ENCODE measurements around the gene GOLGA8A. TPM values are rescaled to one million over a fixed set of nuclear protein-coding genes. Genes with fewer than 3 reads are reported as not detected.
"Not testable (repeated sequence)": the region's sequence is repeated elsewhere in the genome, so short reads cannot be mapped to it uniquely, and the experiment has no call there.

Gene GOLGA8A
- total RNA-seq, 5 donors from 2014 or later (not counting 1 experiment from before 2014, with no cell fraction given), result 202 to 257 (median 238) TPM

DNA sequence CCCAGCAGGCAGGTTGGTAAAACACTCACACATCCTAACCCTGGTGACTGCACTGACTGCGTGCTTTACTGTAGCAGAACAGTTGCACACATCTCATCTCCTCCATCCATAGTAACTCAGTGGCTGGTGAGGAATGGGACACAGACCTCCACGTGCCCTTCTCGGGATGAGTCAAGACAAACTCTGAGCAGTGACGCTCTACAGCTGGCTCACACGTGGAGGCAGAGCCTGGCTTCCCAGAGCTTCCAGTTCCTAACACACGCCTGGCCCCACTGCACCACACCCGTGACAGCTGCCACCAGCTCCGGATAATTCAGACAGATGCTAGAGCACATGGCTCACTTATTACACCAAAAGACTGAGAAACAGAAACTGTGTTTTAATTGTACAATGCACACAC, 7.0 kb downstream of the GOLGA8A start:
- H3K27me3 Mint-ChIP-seq; H3K9me3 Mint-ChIP-seq; H3K4me3 ChIP-seq (ENCODE audit: control insufficient read depth in 1 of 2, extremely low read depth in 1 of 2, low read length in 1 of 2); ATAC-seq (replicated peaks in 1 of 4); H3K27ac ChIP-seq (ENCODE audit: low read length); CTCF ChIA-PET; H3K4me1 ChIP-seq (ENCODE audit: control insufficient read depth in 1 of 2, extremely low read depth in 1 of 2, insufficient read depth in 2 of 2, low read length in 2 of 2); H3K9me3 ChIP-seq; DNase-seq; POLR2A ChIA-PET; H3K36me3 ChIP-seq (ENCODE audit: control insufficient read depth in 2 of 2, extremely low read depth in 1 of 2, insufficient read depth in 1 of 2, low read length in 1 of 2); H3K27me3 ChIP-seq (replicated peaks in 1 of 2; ENCODE audit: control insufficient read depth in 2 of 2, extremely low read depth in 1 of 2, insufficient read depth in 2 of 2, low read length in 1 of 2); H3K4me3 Mint-ChIP-seq; H3K27ac Mint-ChIP-seq: not testable (repeated sequence)
- H3K4me1 Mint-ChIP-seq, result peaks cover 10 to 27% (median 20%) of the 10 kb centered on the region in 3 donors
- WGBS (ENCODE audit: insufficient coverage), result 90% methylated on average over 5 of the region's 8 CpGs
- H3K36me3 Mint-ChIP-seq, result peaks cover 36% of the 10 kb centered on the region

GRCh38 chr15:34423425-34424090, 14.1 kb downstream of the GOLGA8A start:
- POLR2A ChIA-PET; H3K9me3 Mint-ChIP-seq; H3K4me3 ChIP-seq (ENCODE audit: control insufficient read depth in 1 of 2, extremely low read depth in 1 of 2, low read length in 1 of 2); H3K9me3 ChIP-seq; ATAC-seq (replicated peaks in 1 of 4); CTCF ChIA-PET; H3K4me1 Mint-ChIP-seq; H3K4me3 Mint-ChIP-seq; DNase-seq; H3K36me3 Mint-ChIP-seq; H3K36me3 ChIP-seq (ENCODE audit: control insufficient read depth in 2 of 2, extremely low read depth in 1 of 2, insufficient read depth in 1 of 2, low read length in 1 of 2); H3K4me1 ChIP-seq (ENCODE audit: control insufficient read depth in 1 of 2, extremely low read depth in 1 of 2, insufficient read depth in 2 of 2, low read length in 2 of 2); H3K27ac Mint-ChIP-seq; H3K27me3 ChIP-seq (replicated peaks in 1 of 2; ENCODE audit: control insufficient read depth in 2 of 2, extremely low read depth in 1 of 2, insufficient read depth in 2 of 2, low read length in 1 of 2); H3K27ac ChIP-seq (ENCODE audit: low read length); H3K27me3 Mint-ChIP-seq: not testable (repeated sequence)
- 60% methylated on average over 1 of the region's 6 CpGs for WGBS (ENCODE audit: insufficient coverage)

DNA sequence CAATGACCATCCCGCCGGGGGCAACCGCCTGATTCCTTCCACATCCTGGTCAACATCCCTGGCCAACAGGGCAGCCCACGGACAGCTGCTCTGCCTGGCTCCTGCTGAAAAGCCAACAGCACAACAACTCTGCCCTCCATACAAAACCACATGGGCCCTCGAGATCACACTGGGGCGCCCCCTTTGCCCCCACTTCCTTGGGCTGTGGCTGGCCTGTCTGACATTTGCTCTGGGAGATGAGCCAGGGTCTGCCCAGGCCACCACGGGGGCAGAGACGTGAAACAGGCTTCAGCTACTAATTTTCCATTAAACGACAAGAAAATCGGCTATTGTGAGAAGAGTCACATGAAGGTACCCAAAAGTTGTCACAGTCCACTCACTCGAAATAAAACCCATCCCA, 16.7 kb downstream of the GOLGA8A start:
- no CpG with 5 or more reads among the region's 11 CpGs for WGBS (ENCODE audit: insufficient coverage)
- DNase-seq; H3K27ac Mint-ChIP-seq; H3K27ac ChIP-seq (ENCODE audit: low read length); ATAC-seq (replicated peaks in 1 of 4); H3K36me3 Mint-ChIP-seq; H3K27me3 Mint-ChIP-seq; H3K36me3 ChIP-seq (ENCODE audit: control insufficient read depth in 2 of 2, extremely low read depth in 1 of 2, insufficient read depth in 1 of 2, low read length in 1 of 2); H3K27me3 ChIP-seq (replicated peaks in 1 of 2; ENCODE audit: control insufficient read depth in 2 of 2, extremely low read depth in 1 of 2, insufficient read depth in 2 of 2, low read length in 1 of 2); H3K4me3 Mint-ChIP-seq; H3K4me1 Mint-ChIP-seq; POLR2A ChIA-PET; CTCF ChIA-PET; H3K4me1 ChIP-seq (ENCODE audit: control insufficient read depth in 1 of 2, extremely low read depth in 1 of 2, insufficient read depth in 2 of 2, low read length in 2 of 2); H3K4me3 ChIP-seq (ENCODE audit: control insufficient read depth in 1 of 2, extremely low read depth in 1 of 2, low read length in 1 of 2); H3K9me3 ChIP-seq; H3K9me3 Mint-ChIP-seq: not testable (repeated sequence)

GRCh38 chr15:34418435-34418834, 19.2 kb downstream of the GOLGA8A start:
- CTCF ChIA-PET; H3K4me3 Mint-ChIP-seq; ATAC-seq (replicated peaks in 1 of 4); H3K9me3 Mint-ChIP-seq; H3K4me1 Mint-ChIP-seq; H3K27me3 Mint-ChIP-seq; H3K4me3 ChIP-seq (ENCODE audit: control insufficient read depth in 1 of 2, extremely low read depth in 1 of 2, low read length in 1 of 2); H3K27ac ChIP-seq (ENCODE audit: low read length); H3K4me1 ChIP-seq (ENCODE audit: control insufficient read depth in 1 of 2, extremely low read depth in 1 of 2, insufficient read depth in 2 of 2, low read length in 2 of 2); H3K36me3 Mint-ChIP-seq; H3K9me3 ChIP-seq; DNase-seq; H3K36me3 ChIP-seq (ENCODE audit: control insufficient read depth in 2 of 2, extremely low read depth in 1 of 2, insufficient read depth in 1 of 2, low read length in 1 of 2); H3K27me3 ChIP-seq (replicated peaks in 1 of 2; ENCODE audit: control insufficient read depth in 2 of 2, extremely low read depth in 1 of 2, insufficient read depth in 2 of 2, low read length in 1 of 2); H3K27ac Mint-ChIP-seq; POLR2A ChIA-PET: not testable (repeated sequence)
- no CpG with 5 or more reads among the region's 8 CpGs for WGBS (ENCODE audit: insufficient coverage)

GRCh38 chr15:34409511-34409910, 28.1 kb downstream of the GOLGA8A start:
- H3K27me3 Mint-ChIP-seq; POLR2A ChIA-PET; H3K4me1 Mint-ChIP-seq; H3K4me3 ChIP-seq (ENCODE audit: control insufficient read depth in 1 of 2, extremely low read depth in 1 of 2, low read length in 1 of 2); H3K27ac ChIP-seq (ENCODE audit: low read length); H3K36me3 ChIP-seq (ENCODE audit: control insufficient read depth in 2 of 2, extremely low read depth in 1 of 2, insufficient read depth in 1 of 2, low read length in 1 of 2); H3K27me3 ChIP-seq (replicated peaks in 1 of 2; ENCODE audit: control insufficient read depth in 2 of 2, extremely low read depth in 1 of 2, insufficient read depth in 2 of 2, low read length in 1 of 2); CTCF ChIA-PET; H3K27ac Mint-ChIP-seq; H3K9me3 Mint-ChIP-seq; H3K36me3 Mint-ChIP-seq; H3K4me1 ChIP-seq (ENCODE audit: control insufficient read depth in 1 of 2, extremely low read depth in 1 of 2, insufficient read depth in 2 of 2, low read length in 2 of 2); H3K9me3 ChIP-seq; H3K4me3 Mint-ChIP-seq; DNase-seq: not testable (repeated sequence)
- peak in 1 of 4 experiments; percentile 6 for ATAC-seq (replicated peaks in 1 of 4)
- WGBS (ENCODE audit: insufficient coverage), result no CpG with 5 or more reads among the region's 19 CpGs

DNA sequence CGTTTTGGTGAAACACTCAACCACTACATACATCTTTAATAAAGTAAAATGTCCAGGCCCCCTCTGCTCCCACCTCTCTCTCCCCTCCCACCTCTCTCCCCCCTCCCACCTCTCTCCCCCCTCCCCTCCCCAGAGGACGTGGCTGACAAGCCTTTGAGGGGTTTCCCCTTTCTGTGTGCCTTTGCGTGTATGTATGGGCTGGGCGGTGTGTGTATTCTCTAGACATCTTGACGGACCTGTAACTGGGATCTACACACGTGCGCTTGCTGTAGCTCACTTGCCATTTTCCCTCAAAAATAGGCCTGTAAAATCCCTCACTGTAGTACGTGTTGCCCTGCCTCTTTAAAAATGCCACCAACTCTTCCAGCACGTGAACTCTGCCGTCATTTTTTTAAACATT, 28.6 kb downstream of the GOLGA8A start:
- H3K4me3 ChIP-seq (ENCODE audit: control insufficient read depth in 1 of 2, extremely low read depth in 1 of 2, low read length in 1 of 2); POLR2A ChIA-PET; CTCF ChIA-PET; H3K27ac ChIP-seq (ENCODE audit: low read length); H3K9me3 Mint-ChIP-seq; H3K36me3 Mint-ChIP-seq; H3K27me3 ChIP-seq (replicated peaks in 1 of 2; ENCODE audit: control insufficient read depth in 2 of 2, extremely low read depth in 1 of 2, insufficient read depth in 2 of 2, low read length in 1 of 2); H3K4me1 Mint-ChIP-seq; H3K9me3 ChIP-seq; H3K4me3 Mint-ChIP-seq; H3K36me3 ChIP-seq (ENCODE audit: control insufficient read depth in 2 of 2, extremely low read depth in 1 of 2, insufficient read depth in 1 of 2, low read length in 1 of 2); H3K27ac Mint-ChIP-seq; H3K27me3 Mint-ChIP-seq; H3K4me1 ChIP-seq (ENCODE audit: control insufficient read depth in 1 of 2, extremely low read depth in 1 of 2, insufficient read depth in 2 of 2, low read length in 2 of 2); DNase-seq: not testable (repeated sequence)
- WGBS (ENCODE audit: insufficient coverage), result no CpG with 5 or more reads among the region's 10 CpGs
- peak in 3 of 4 experiments; percentile 50 to 85 (median 54) for ATAC-seq (replicated peaks in 1 of 4)

GRCh38 chr15:34403899-34404298, 33.7 kb downstream of the GOLGA8A start:
- H3K9me3 Mint-ChIP-seq; H3K27ac Mint-ChIP-seq; DNase-seq; POLR2A ChIA-PET; H3K4me1 Mint-ChIP-seq; H3K27me3 ChIP-seq (replicated peaks in 1 of 2; ENCODE audit: control insufficient read depth in 2 of 2, extremely low read depth in 1 of 2, insufficient read depth in 2 of 2, low read length in 1 of 2); H3K36me3 ChIP-seq (ENCODE audit: control insufficient read depth in 2 of 2, extremely low read depth in 1 of 2, insufficient read depth in 1 of 2, low read length in 1 of 2); H3K4me3 ChIP-seq (ENCODE audit: control insufficient read depth in 1 of 2, extremely low read depth in 1 of 2, low read length in 1 of 2); H3K4me1 ChIP-seq (ENCODE audit: control insufficient read depth in 1 of 2, extremely low read depth in 1 of 2, insufficient read depth in 2 of 2, low read length in 2 of 2); H3K4me3 Mint-ChIP-seq; H3K36me3 Mint-ChIP-seq; H3K9me3 ChIP-seq; H3K27me3 Mint-ChIP-seq; H3K27ac ChIP-seq (ENCODE audit: low read length); CTCF ChIA-PET: not testable (repeated sequence)
- ATAC-seq (replicated peaks in 1 of 4), result peak; percentile 57 to 81 (median 66)
- no CpG with 5 or more reads among the region's 3 CpGs for WGBS (ENCODE audit: insufficient coverage)

Measured in T-cell (primary cell).